ENCODE data around the gene REM2. TPM values are rescaled to one million over a fixed set of nuclear protein-coding genes. Genes with fewer than 3 reads are reported as not detected.

The REM2 gene
- total RNA-seq, 1 experiment from 2014 or later, result 1.2 TPM

GRCh38 chr14:22903742-22904087, 20.7 kb downstream of the REM2 start:
- Histone ChIP-seq H4K5ac (ENCODE audit: insufficient read length, low read depth, low read length) (no peak overlapping the region), H3K9ac (ENCODE audit: extremely low read depth, insufficient read length, low read length) (no peak overlapping the region), H3K79me2 (ENCODE audit: insufficient read depth, low read length) (no peaks in the 10 kb centered on the region), H4K91ac (ENCODE audit: insufficient read length, low read depth, low read length) (no peak overlapping the region), H4K20me1 (ENCODE audit: control insufficient read depth, insufficient read depth, insufficient read length) (no peaks in the 10 kb centered on the region), H3K27ac (ENCODE audit: insufficient read length, low read depth, low read length) (no peak overlapping the region), H2AFZ (ENCODE audit: low read length) (no peak overlapping the region), H3K14ac (ENCODE audit: insufficient read depth, low read length) (no peak overlapping the region), H2BK15ac (ENCODE audit: low read depth, low read length) (no peak overlapping the region), H2AK5ac (ENCODE audit: insufficient read length, low read length) (no peak overlapping the region), H3K23ac (ENCODE audit: insufficient read length, low read depth, low read length) (no peak overlapping the region), H3K9me3 (ENCODE audit: control insufficient read depth, low read depth, low read length) (no peaks in the 10 kb centered on the region), H2BK20ac (ENCODE audit: low read depth, low read length, poor library complexity, severe bottlenecking) (no peak overlapping the region), H3T11ph (ENCODE audit: low read length) (no peak overlapping the region), H2BK120ac (ENCODE audit: low read depth, low read length, poor library complexity, severe bottlenecking) (no peak overlapping the region), H4K8ac (replicated peaks; ENCODE audit: insufficient read length, low read depth, low read length) (no peak overlapping the region), H2BK12ac (ENCODE audit: insufficient read length, low read depth, low read length) (no peak overlapping the region), H3K27me3 (ENCODE audit: insufficient read depth, low read length) (no peaks in the 10 kb centered on the region), H3K56ac (ENCODE audit: insufficient read length, low read depth, low read length) (no peak overlapping the region), H3K18ac (ENCODE audit: insufficient read length, low read depth, low read length) (no peak overlapping the region), H3K4me2 (ENCODE audit: insufficient read depth, insufficient read length, low read length) (no peak overlapping the region), H3K4ac (ENCODE audit: low read depth, low read length) (no peak overlapping the region), H2BK5ac (ENCODE audit: insufficient read length, low read length) (no peak overlapping the region), H3K4me1 (ENCODE audit: insufficient read depth, low read length) (no peaks in the 10 kb centered on the region), H3K79me1 (ENCODE audit: insufficient read depth, low read depth, low read length, poor library complexity, severe bottlenecking) (no peaks in the 10 kb centered on the region), H3K23me2 (ENCODE audit: insufficient read length, low read depth, low read length, poor library complexity, severe bottlenecking) (no peaks in the 10 kb centered on the region)
- Mint-ChIP-seq H3K36me3 (ENCODE audit: insufficient read depth in 1 of 3, low read depth in 3 of 3) (peaks cover 39 to 76% (median 61%) of the 10 kb centered on the region in 3 experiments), H3K4me3 (no peak overlapping the region), H3K27me3 (ENCODE audit: low read depth) (peaks cover 4% of the 10 kb centered on the region), H3K4me1 (peaks cover 11 to 15% of the 10 kb centered on the region in 2 experiments), H3K27ac (no peak overlapping the region; a peak in 1 of 7 replicates), H3K9me3 (no peaks in the 10 kb centered on the region)
- TF ChIP-seq CTCF (conservative IDR thresholded peaks at IDR 0.05), result no peak
- no CpG with 5 or more reads among the region's 2 CpGs for WGBS (ENCODE audit: extremely low coverage, insufficient read length, low lambda C conversion rate)
- no peak for DNase-seq
